Neuronal stem cell (in vitro differentiated cells): ENCODE measurements around the gene KCNC2.

Experiments used
- DNase-seq: peaks from one replicate; pipeline ENCODE4 v3.0.0-alpha.2; 2013; ENCODE audit warnings: low spot score
- H2AFZ ChIP-seq: one replicate; pipeline ENCODE4 v1.6.1; 2013; ENCODE audit warnings: mild to moderate bottlenecking, low read length, inconsistent platforms
- H2AK5ac ChIP-seq: 2 replicates; pipeline ENCODE4 v1.6.1; 2013; ENCODE audit warnings: low read depth, mild to moderate bottlenecking, inconsistent platforms, low read length, moderate library complexity, mixed read lengths
- H2BK120ac ChIP-seq: 2 replicates; pipeline ENCODE4 v1.6.1; 2013; ENCODE audit warnings: low read depth, mild to moderate bottlenecking, inconsistent platforms, low read length, moderate library complexity, mixed read lengths
- H2BK12ac ChIP-seq: one replicate; pipeline ENCODE4 v1.6.1; 2013; ENCODE audit warnings: low read length, inconsistent platforms
- H2BK15ac ChIP-seq: 2 replicates; pipeline ENCODE4 v1.6.1; 2013; ENCODE audit warnings: mild to moderate bottlenecking, low read length, inconsistent platforms, mixed read lengths
- H2BK5ac ChIP-seq: one replicate; pipeline ENCODE4 v1.6.1; 2013; ENCODE audit warnings: inconsistent platforms, mild to moderate bottlenecking, low read length, moderate library complexity
- H3K14ac ChIP-seq: one replicate; pipeline ENCODE4 v1.6.1; 2013; ENCODE audit warnings: low read length, inconsistent platforms
- H3K18ac ChIP-seq: 2 replicates; pipeline ENCODE4 v1.6.1; 2013; ENCODE audit warnings: low read length, inconsistent platforms
- H3K23ac ChIP-seq: 2 replicates; pipeline ENCODE4 v1.6.1; 2013; ENCODE audit warnings: low read depth, mild to moderate bottlenecking, mixed read lengths, low read length, inconsistent platforms; ENCODE audit not compliant: poor library complexity
- H3K27ac ChIP-seq: replicated peaks from 3 replicates; pipeline ENCODE4 v1.5.1; 2013; ENCODE audit warnings: low read length, inconsistent platforms
- H3K27me3 ChIP-seq, 3 experiments: 2 replicates each; pipeline ENCODE4 v1.6.1; 2013; ENCODE audit warnings: low read length in 3 of 3, mild to moderate bottlenecking in 2 of 3, inconsistent platforms in 1 of 3, low read depth in 1 of 3, mixed read lengths in 1 of 3, moderate library complexity in 1 of 3; ENCODE audit not compliant: control insufficient read depth in 3 of 3, insufficient read depth in 3 of 3
- H3K36me3 ChIP-seq, 2 donors: replicated peaks in 1 of 2; 2 replicates each; pipeline ENCODE4 v1.6.1; 2013; ENCODE audit warnings: low read length in 2 of 2; ENCODE audit not compliant: control insufficient read depth in 2 of 2, insufficient read depth in 2 of 2
- H3K4ac ChIP-seq: 2 replicates; pipeline ENCODE4 v1.6.1; 2013; ENCODE audit warnings: inconsistent platforms, mild to moderate bottlenecking, low read length, moderate library complexity
- H3K4me1 ChIP-seq, 2 donors: 1 replicate in 1 of 2; 2 replicates in 1 of 2; pipeline ENCODE4 v1.6.1; 2013; ENCODE audit warnings: low read length in 2 of 2, low read depth in 1 of 2; ENCODE audit not compliant: control insufficient read depth in 2 of 2, insufficient read depth in 1 of 2
- H3K4me2 ChIP-seq: one replicate; pipeline ENCODE4 v1.6.1; 2013; ENCODE audit warnings: mild to moderate bottlenecking, low read length, inconsistent platforms; ENCODE audit not compliant: insufficient read depth, poor library complexity, severe bottlenecking
- H3K4me3 ChIP-seq, 2 donors: 2 replicates each; pipeline ENCODE4 v1.5.1; 2013; ENCODE audit warnings: low read length in 2 of 2, mild to moderate bottlenecking in 2 of 2, inconsistent platforms in 1 of 2, moderate library complexity in 1 of 2
- H3K79me1 ChIP-seq: one replicate; pipeline ENCODE4 v1.6.1; 2013; ENCODE audit warnings: low read depth, mild to moderate bottlenecking, inconsistent platforms, low read length, moderate library complexity
- H3K9ac ChIP-seq: one replicate; pipeline ENCODE4 v1.6.1; 2013; ENCODE audit warnings: mild to moderate bottlenecking, low read depth, low read length, inconsistent platforms; ENCODE audit not compliant: poor library complexity
- H3K9me3 ChIP-seq, 2 donors: replicated peaks in 1 of 2; 2 replicates each; pipeline versions ENCODE3 to v1.6.1; 2013; ENCODE audit warnings: low read length in 2 of 2, mild to moderate bottlenecking in 2 of 2, inconsistent platforms in 1 of 2, low read depth in 1 of 2, mixed read lengths in 1 of 2, moderate library complexity in 1 of 2; ENCODE audit not compliant: control insufficient read depth in 2 of 2, insufficient read depth in 1 of 2
- H4K8ac ChIP-seq: one replicate; pipeline ENCODE4 v1.6.1; 2013; ENCODE audit warnings: low read depth, mild to moderate bottlenecking, inconsistent platforms, low read length, moderate library complexity
- H4K91ac ChIP-seq: one replicate; pipeline ENCODE4 v1.6.1; 2013; ENCODE audit warnings: low read length, low read depth, mild to moderate bottlenecking, inconsistent platforms; ENCODE audit not compliant: poor library complexity
- WGBS, 2 donors: extraction: QIAGEN DNeasy Blood & Tissue Kit; methylation state at CpG; one replicate each; pipeline ENCODE4 v1.1.7; 2013; ENCODE audit warnings: missing lambda C conversion rate in 2 of 2, mixed read lengths in 1 of 2; ENCODE audit not compliant: insufficient read length in 2 of 2, insufficient replicate concordance in 1 of 2; ENCODE audit errors: extremely low coverage in 2 of 2; 5-methylcytosine and 5-hydroxymethylcytosine counted together

KCNC2 gene

GRCh38 chr12:75065482-75065881 is 144.2 kb downstream of the KCNC2 start:
- Histone ChIP-seq H3K4ac (no peak overlapping the region), H3K23ac (no peak overlapping the region), H2BK12ac (no peak overlapping the region), H3K4me1 (no peaks in the 10 kb centered on the region), H3K9me3 (no peaks in the 10 kb centered on the region), H3K4me3 (no peak overlapping the region), H3K27ac (no peak overlapping the region), H3K36me3 (no peaks in the 10 kb centered on the region), H2AK5ac (no peak overlapping the region), H4K91ac (no peak overlapping the region), H3K27me3 (no peaks in the 10 kb centered on the region), H2BK15ac (no peak overlapping the region), H3K9ac (no peak overlapping the region), H3K4me2 (no peak overlapping the region), H3K18ac (no peak overlapping the region), H3K79me1 (no peaks in the 10 kb centered on the region), H4K8ac (no peak overlapping the region), H2BK120ac (no peak overlapping the region), H3K14ac (no peak overlapping the region), H2BK5ac (no peak overlapping the region), H2AFZ (no peak overlapping the region)
- WGBS, 2 donors: no CpG with 5 or more reads among the region's 2 CpGs
- no peak for DNase-seq

GRCh38 chr12:75062691-75063090 is 146.9 kb downstream of the KCNC2 start:
- no peak overlapping the region for H3K14ac ChIP-seq
- no peak overlapping the region for H2AK5ac ChIP-seq
- H3K27ac ChIP-seq: no peak overlapping the region
- no peak overlapping the region for H2AFZ ChIP-seq
- H4K91ac ChIP-seq: no peak overlapping the region
- no peak overlapping the region for H3K4ac ChIP-seq
- WGBS, 2 donors: no CpG with 5 or more reads among the region's 2 CpGs
- no peaks in the 10 kb centered on the region for H3K9me3 ChIP-seq
- no peak overlapping the region for H3K18ac ChIP-seq
- H2BK120ac ChIP-seq: no peak overlapping the region
- H3K4me3 ChIP-seq: no peak overlapping the region
- no peak overlapping the region for H2BK15ac ChIP-seq
- H3K27me3 ChIP-seq: no peaks in the 10 kb centered on the region
- H3K4me1 ChIP-seq: no peaks in the 10 kb centered on the region
- DNase-seq: no peak
- no peak overlapping the region for H4K8ac ChIP-seq
- H3K9ac ChIP-seq: no peak overlapping the region
- H3K36me3 ChIP-seq: no peaks in the 10 kb centered on the region
- H3K79me1 ChIP-seq: no peaks in the 10 kb centered on the region
- H3K23ac ChIP-seq: no peak overlapping the region
- no peak overlapping the region for H2BK5ac ChIP-seq
- H2BK12ac ChIP-seq: no peak overlapping the region
- H3K4me2 ChIP-seq: no peak overlapping the region

- Histone ChIP-seq H3K4me3 (no peak overlapping the region), H2BK120ac (no peak overlapping the region), H2BK12ac (no peak overlapping the region), H3K27ac (no peak overlapping the region), H3K9ac (no peak overlapping the region), H2AK5ac (no peak overlapping the region), H3K23ac (no peak overlapping the region), H4K8ac (no peak overlapping the region), H3K4me1 (no peaks in the 10 kb centered on the region), H3K4me2 (no peak overlapping the region), H3K36me3 (no peaks in the 10 kb centered on the region), H3K4ac (no peak overlapping the region), H3K9me3 (no peaks in the 10 kb centered on the region), H2BK5ac (no peak overlapping the region), H4K91ac (no peak overlapping the region), H3K18ac (no peak overlapping the region), H2BK15ac (no peak overlapping the region), H3K79me1 (no peaks in the 10 kb centered on the region), H3K14ac (no peak overlapping the region), H2AFZ (no peak overlapping the region), H3K27me3 (no peaks in the 10 kb centered on the region)
- no peak for DNase-seq
Observed at GRCh38 chr12:75058228-75058627, 151.4 kb downstream of the KCNC2 start.

GRCh38 chr12:75048767-75049166 is 160.9 kb downstream of the KCNC2 start:
- no peak overlapping the region for H4K91ac ChIP-seq
- no peak overlapping the region for H3K27ac ChIP-seq
- no peak overlapping the region for H3K9ac ChIP-seq
- H3K27me3 ChIP-seq: no peaks in the 10 kb centered on the region
- peaks cover 0 to 2% of the 10 kb centered on the region in 2 donors for H3K9me3 ChIP-seq
- H3K4me2 ChIP-seq: no peak overlapping the region
- DNase-seq: no peak
- no peak overlapping the region for H4K8ac ChIP-seq
- H3K36me3 ChIP-seq: no peaks in the 10 kb centered on the region
- no peak overlapping the region for H3K4me3 ChIP-seq
- H3K23ac ChIP-seq: no peak overlapping the region
- H2AK5ac ChIP-seq: no peak overlapping the region
- no peak overlapping the region for H2BK12ac ChIP-seq
- no CpG with 5 or more reads among the region's 2 CpGs for WGBS, 2 donors
- H3K14ac ChIP-seq: no peak overlapping the region
- no peaks in the 10 kb centered on the region for H3K4me1 ChIP-seq
- H3K18ac ChIP-seq: no peak overlapping the region
- H2BK5ac ChIP-seq: no peak overlapping the region
- H3K79me1 ChIP-seq: no peaks in the 10 kb centered on the region
- H2AFZ ChIP-seq: no peak overlapping the region
- no peak overlapping the region for H2BK120ac ChIP-seq
- H3K4ac ChIP-seq: no peak overlapping the region
- no peak overlapping the region for H2BK15ac ChIP-seq
